Testis (tissue), 2 donors: ENCODE data around the gene KAT6B.

Source experiments
- CTCF ChIP-seq, 3 experiments: fragments of 450-650 bp in 2 of 3; fragments of 200-600 bp in 1 of 3; sonication (generic) in 1 of 3; IDR thresholded peaks; one replicate each; pipeline ENCODE4 v1.5.1; 2016 to 2019; ENCODE audit warnings: antibody characterized with exemption in 3 of 3, mild to moderate bottlenecking in 2 of 3, moderate library complexity in 1 of 3
- POLR2A ChIP-seq: fragments of 450-650 bp; IDR thresholded peaks from one replicate; pipeline ENCODE4 v1.6.1; 2017; ENCODE audit warnings: antibody characterized with exemption, mild to moderate bottlenecking, moderate library complexity

- TF ChIP-seq CTCF (IDR thresholded peaks at IDR 0.05) (no peak), POLR2A (no peak)
These were observed 195.2 kb downstream of the KAT6B start for GRCh38 chr10:75021379-75022249.
